ENCODE results near the gene TM7SF3.
"Not testable (repeated sequence)": the region's sequence is repeated elsewhere in the genome, so short reads cannot be mapped to it uniquely, and the experiment has no call there.

The TM7SF3 gene

DNA sequence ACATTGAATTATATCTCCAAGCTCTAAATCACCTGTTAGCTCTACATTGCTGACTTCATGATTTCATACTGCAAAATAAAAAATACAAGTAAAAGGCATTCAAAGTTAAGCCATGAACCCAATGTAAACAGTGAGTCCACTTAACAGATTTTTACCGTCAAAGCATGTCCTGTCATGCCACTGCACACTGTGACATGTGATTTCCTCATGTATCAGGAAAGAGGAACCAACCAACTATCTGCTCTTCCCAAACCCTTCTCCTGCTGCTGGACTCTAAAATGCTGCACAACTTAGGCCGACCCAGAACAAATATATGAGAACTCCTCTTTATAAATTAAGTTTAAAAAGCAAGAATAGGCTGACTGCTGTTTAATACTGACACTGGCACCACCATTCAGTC is 37.5 kb downstream of the TM7SF3 start:
- DNase-seq = no peak

DNA sequence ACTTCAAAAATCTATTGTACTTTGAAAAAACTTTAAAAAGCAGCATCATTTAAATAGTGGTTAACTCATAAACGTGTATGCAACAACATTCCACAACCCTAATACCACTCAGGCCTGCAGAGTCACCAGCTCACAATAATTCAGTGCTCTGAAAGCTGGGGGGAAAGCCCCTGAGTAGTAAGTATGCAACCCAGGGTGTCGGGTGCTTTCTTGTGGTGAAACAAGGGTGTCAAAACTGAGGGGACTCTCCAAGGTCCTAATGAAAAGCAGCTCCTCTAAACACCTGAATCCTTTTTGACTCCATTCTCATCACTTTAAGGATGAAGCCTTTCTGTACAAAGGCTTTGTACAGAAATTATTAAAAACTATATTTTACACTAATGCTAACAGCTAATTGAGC is 42.2 kb downstream of the TM7SF3 start:
- no peak for DNase-seq

DNA sequence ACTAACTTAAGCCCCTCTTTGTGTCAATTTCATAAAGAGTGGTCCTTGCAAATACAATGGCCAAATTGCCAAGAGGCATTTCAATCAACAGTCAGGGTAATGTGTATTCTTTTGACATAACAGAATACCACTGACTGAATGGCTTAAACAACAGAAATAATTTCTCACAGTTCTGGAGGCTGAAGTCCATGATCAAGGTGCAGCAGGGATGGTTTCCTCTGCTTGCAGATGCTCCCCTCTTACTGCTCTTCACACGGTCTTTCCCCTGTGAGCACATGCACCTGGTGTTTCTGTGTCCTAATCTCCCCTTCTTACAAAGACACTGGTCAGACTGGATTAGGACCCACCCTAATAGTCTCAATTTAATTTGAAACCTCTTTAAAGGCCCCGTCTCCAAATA is 44.0 kb downstream of the TM7SF3 start:
- DNase-seq = no peak

DNA sequence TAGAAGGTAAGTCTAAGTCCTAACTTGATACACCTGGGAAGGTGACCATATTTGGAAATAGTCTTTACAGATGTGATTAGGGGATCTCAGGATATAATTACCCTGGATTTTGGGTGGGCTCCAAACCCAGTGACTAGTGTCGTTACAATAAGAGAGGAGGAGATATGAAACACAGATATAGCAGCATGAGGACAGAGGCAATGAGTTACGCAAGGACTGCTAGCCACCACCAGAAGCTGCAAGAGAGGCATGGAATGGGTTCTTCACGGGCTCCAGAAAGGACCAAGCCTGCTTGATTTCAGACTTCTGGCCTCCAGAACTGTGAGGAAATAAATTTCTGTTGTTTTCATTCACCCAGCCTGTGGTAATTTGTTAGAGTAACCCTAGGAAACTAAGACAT is 47.3 kb downstream of the TM7SF3 start:
- DNase-seq = no peak

DNA sequence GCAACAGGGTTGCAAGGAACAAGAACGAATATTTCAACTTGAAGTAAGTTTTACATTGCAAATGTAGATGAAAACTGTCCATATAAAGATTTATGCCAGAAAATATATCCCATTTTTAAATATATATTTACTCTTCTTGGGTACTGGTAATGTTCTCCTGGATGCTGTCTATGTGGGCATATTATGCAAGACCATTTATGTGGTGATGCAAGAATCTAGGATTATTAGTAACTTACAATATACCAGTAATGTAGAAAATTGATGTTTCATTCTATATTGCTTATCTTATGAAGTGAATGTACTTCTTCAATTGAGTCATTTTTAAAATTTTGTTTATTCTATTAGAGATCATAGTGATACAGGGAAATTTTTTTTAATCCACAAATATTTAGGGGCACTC is 50.8 kb downstream of the TM7SF3 start:
- no peak for DNase-seq

DNA sequence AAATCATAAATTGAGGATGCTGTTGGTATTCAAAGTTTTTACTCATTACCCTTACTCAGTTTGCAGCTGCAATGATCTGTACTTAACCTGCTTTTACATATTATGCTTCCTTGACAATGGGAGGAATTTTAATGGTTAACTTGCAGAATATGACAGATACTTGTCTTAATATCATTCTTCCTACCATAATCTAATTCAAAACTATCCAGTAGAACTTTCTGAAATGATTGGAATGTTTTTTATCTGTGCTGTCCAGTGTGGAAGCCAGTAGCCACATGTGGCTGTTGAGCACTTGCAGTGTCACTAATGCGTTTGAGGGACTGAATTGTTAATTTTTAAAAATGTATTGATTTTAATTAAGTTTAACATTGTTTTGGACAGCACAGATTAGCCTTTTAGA is 52.4 kb downstream of the TM7SF3 start:
- no peak for DNase-seq

DNA sequence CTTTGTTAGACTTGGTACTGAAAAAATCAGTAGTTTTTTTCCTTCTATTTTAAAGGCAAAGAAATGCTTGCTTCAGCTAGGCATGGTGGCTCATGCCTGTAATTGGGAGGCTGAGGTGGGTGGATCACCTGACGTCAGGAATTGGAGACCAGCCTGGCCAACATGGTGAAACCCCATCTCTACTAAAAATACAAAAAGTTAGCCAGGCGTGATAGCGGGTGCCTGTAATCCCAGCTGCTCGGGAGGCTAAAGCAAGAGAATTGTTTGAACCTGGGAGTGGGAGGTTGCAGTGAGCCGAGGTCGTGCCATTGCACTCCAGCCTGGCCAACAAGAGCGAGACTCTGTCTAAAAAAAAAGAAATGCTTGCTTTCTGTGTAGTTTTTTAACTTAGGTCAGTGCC is 52.8 kb downstream of the TM7SF3 start:
- not testable (repeated sequence) for DNase-seq

DNA sequence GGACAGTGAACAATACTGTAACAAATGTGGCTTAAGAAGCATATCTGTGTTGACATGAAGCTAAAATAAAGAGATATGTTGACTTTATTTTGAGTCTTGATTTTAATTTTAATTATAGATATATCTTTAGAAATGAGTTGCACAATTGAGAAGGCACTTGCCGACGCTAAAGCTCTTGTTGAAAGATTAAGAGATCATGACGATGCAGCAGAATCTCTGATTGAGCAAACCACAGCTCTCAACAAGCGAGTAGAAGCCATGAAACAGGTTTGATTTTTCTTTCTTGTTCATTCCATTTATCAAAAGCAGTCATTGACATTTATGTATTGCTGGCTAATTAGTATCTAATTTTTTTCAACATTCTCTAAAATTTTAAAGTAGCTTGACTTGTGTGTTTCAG is 60.2 kb downstream of the TM7SF3 start:
- no peak for DNase-seq

DNA sequence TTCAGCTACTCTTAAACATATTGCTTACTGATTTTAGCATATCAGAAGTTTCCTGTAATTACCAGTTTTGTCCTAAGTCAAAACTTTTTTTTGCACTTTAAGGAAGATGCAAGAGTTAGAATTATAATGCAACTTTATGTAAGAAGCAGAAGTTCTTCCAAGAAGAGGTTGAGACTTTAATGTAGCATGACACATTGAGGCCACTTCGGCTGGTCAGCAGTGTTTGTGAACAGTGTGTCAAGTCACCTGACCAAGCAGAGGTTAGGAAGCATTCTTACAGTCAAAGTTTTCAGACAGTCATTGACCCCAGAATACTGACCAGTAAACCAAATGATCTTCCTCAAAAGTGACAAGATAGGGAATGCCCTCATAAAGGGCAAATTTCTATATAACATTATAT is 60.7 kb downstream of the TM7SF3 start:
- no peak for DNase-seq

DNA sequence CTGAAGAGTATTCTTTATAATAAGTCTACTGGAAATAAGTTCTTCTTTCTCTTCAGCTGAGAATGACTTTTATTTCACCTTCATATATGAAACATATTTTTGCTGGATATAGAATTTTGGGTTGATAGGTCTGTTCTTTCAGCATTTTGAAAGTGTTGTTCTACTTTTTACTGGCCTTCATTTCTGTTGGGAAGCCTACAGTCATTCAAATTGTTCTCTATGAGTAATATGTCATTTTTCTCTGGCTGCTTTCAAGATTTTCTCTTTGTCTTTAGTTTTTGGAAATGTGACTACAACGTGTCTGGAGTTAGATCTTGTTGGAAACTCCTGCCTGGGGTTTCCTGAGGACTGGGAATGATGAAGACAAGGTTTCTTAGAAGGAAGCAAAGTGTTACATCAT is 65.9 kb downstream of the TM7SF3 start:
- no peak for DNase-seq

DNA sequence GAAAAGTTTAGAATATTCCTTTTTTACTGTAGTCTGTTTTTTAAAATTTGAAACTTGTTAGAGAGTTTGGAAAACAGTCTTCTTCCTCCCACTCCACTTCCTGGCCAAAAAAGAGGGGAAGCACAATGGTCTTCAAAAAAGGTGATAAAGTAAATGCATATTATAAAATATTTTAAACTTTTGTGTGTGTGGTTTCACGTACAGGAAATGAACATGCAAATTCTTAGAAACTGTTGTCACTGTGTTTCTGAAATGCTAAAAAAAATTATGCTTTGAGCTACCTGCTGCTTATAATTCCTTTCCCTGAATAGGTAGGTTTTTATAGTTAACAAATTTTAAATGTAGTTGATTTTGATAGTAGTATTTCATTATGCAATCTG is 73.0 kb downstream of the TM7SF3 start:
- DNase-seq = no peak

DNA sequence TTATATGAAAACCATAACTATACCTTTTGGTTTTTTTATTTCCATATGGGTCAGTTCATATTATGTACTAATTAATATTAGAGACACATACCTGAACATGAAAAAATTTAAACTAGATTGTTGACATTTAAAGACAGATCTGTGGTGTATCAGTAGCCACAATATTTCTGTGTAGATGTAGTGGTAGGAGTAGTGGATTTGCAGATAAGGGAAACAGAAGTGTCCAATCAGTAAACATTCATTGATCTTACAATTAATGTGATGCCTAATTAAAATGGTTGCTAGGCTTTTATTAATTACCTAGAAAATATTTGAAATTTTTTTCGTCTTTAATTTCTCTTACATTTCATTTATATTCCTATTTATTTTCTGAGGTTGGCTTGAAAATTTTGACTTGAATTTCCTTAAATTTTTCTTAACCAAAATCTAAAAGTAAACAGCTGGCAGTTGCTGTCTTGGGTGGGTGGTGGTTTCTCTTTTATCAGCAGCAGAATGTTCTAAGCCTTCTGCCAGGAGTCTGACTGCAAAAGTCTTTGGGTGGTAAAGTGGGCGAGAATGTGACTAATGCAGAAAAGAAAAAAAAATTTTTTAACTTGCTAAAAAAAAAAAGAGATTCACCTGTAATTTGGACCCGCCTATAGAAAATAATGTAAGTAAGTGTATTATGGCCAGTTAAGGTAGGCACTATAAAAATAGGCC is 73.5 kb downstream of the TM7SF3 start:
- DNase-seq = no peak

DNA sequence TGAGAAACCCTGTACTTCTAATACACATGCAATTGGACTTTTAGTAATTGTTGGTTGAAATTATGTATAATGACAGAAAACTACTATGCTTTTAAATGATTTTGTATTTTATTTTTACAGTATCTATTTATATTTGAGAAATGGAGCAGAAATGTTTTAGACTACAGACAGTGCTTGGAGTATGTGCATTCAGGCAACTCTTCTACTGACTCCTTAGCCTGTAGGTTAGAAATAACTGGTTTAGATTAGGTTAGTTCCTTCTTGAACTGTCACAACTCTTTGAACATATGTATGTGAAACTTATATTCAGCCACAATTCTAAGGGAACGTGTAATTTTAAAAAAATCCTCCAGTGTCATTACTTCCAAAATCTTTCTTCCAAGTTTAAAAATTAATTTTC is 74.2 kb downstream of the TM7SF3 start:
- no peak for DNase-seq

DNA sequence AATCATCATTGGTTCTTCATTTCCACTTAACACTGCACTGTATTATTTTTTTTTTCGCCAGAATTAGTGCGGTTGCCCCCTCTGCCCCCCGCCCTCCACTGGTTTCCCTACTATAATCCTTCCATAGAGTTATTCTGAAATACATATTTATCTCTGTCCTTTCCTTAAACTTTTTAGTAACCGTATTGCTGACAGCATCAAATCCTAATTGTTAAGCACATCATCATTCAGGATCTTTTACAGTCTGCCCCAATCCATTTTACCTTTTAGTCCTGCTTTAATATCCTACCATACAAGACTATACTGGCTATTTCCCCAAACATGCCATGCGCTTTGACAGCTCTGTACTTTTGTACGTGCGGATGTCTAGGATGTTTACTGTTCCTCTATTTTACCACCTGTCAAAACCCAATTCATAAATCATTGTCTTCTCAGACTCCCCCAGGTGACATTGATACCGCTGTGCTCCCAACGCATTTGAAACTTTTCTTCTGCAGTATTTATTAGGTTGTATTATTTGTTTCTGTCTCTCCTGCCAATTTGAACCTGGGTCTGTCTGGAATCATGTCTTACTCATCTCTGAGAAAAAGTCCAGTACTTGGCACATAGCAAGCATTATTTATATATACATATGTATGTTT is 74.9 kb downstream of the TM7SF3 start:
- DNase-seq = no peak

DNA sequence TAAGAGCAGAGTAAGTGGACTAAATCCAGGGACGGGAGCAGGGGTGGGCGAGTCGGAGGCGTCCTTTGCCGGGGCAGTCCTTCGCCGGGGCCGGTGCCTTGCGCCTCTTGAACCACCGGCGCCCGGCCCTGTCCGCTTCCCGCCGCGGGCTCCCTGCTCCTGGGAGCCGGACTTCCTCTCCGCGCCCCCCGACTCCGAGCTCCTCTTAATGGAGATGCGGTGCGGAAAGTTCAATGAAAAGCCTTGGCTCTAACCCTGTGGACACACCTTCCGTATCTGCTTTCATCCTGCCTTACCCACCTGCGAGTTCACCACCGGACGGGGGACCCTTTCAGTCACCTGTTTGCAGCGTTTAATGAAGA is 75.5 kb downstream of the TM7SF3 start:
- DNase-seq = no peak

DNA sequence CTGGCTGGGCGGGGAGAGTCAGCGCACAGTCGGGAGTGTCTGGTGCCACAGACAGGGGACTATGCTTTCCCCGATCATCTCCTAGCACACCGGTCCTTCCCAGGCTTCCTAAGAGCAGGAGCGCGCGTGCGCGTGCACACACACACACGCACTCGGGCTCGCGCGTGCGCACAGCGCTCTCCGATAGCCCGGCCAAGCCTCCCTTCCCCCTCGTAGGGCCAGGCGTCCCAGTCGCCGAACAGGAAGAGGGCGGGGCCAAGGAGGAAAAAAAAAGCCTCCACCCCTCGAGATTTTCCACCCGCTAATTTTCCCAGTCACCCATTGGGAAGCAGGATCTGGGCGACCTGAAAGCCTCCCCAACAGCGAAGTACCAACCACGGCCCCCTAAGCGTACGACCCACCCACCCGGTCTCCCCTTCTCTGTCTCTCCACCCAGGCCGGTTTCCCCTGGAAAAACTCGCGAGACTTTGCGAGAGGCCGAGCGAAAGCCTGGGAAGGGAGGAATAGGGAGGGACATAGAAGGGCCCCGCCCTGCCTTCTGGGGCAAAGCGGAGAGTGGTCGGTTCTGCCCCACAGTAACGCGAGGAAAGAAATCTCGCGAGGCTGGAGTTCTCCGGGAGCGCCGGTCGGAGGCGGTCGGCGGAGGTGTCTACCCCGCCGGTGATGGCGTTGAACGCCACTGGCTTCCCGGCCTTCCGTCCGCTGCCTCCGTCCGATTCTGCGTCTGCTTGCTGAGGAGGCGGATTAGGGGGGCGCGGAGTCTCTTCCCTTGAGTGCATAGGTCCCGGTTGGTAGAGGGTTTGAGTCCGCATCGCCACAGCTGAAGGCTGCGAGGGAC is 76.1 kb downstream of the TM7SF3 start, which contains the start of the genes FGFR1OP2 and INTS13:
Gene FGFR1OP2, plus strand, starts transcription at position 608 of the 838 bp plus-strand sequence. CDS start 15,689 bp downstream, outside the sequence.
Gene INTS13, minus strand, starts transcription at position 119 of the 838 bp plus-strand sequence. CDS start 1,178 bp downstream, outside the sequence.
- DNase-seq = peak; percentile 98

DNA sequence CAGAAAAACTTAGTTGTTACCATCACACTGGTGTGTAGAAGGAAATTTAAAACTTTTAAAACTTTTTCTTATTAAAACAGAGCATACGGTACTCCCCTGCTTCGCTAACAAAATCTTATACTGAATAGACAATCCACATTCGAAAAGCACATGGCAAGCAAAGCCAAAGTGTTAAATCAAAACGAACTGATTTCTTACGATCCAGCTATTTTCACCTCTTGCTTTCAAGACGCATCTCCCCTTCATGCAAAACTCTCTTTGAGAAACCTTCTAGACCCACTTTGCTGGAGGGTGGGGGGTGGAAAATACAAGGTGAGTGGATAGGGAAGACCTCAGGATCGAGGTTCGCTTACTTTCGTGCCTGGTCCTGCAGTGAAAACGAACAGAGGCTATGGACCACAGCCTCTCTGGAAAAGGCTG is 76.7 kb downstream of the TM7SF3 start:
- DNase-seq = no peak

DNA sequence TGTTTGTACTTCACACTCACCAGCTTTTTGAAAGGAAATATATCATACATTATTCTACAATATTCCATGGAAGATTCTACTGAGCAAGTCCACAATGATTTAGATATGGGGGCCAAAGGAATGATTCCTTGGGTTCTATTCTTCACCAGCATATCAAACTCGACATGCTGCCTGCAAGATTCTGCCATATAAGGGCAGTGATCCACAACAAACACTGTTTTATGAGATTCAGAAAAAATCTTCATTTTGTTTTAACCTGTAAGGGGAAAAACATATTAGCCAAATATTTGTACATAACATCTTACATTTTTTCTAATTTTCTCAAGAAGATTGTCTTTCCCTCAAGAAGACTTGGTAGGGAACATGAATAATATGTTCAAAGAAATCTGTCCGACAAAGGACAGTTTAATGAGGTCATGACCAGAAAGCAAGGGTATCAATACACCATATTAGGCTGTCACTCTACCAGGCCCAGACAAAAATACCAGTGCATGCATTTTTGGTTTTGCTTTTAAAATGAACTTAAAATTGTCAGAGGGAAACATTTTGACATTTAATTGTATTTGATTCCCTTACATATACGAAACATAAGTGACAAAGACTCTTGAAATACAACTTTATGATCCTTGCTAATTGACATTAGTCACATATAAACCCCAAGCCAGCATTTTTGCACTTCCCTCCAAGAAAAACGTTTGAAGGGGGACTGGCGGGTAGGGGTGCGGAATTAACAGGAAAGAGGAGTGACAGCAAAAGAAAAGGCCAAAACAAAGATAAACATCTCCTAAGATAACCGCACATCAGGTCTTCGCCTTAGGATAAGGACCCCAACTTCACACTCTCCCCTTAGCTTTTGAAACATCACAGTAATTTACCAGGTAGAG is 77.4 kb downstream of the TM7SF3 start:
- DNase-seq = no peak

DNA sequence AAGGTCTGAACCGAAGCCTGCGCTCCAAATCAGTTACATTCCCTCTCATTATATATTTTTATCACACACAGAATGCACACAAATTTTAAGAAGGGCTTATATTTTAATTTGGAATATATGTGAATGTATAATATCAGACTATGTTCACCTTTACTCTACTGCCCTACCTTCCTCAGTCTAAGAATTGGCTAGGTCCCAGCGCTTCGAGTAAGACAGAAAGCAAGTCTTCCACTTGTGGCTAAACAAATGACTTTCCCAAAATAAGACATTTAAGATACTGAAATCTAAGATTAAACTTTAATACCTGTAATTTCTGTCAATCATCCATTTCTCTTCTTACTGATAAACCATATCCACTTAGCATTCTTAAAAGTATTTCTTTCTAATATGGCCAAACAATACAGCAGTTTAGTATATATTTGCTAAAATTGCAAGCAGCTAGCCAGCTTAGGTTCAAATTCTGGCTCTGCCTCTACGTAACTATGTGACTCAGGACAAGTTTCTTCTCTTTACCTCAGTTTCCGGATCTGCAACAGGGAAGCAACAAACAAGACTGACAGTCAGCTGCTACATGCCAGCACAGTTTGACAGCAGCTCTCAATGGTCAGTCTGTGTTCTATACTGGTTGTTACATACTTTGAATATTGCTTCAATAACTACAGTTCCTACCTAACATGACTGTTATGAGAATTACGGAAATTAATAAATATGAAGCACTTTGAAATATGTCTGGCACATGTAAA is 78.4 kb downstream of the TM7SF3 start:
- no peak for DNase-seq

DNA sequence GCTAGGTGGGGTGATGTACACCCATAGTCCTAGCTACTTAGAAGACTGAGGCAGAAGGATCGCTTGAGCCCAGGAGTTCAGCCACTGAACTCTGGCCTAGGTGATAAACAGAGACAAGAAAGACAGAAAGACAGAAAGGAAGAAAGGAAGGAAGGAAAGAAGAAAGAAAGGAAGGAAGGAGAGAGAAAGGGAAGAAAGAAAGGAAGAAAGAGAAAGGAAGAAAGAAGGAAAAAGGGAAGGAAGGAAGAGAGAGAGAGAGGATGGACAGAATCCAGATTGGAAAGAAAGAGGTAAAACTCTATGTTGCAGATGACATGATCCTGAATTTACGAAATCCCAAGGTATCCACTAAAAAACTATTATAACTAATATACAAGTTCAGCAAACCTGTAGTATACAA is 84.6 kb downstream of the TM7SF3 start:
- no peak for DNase-seq

DNA sequence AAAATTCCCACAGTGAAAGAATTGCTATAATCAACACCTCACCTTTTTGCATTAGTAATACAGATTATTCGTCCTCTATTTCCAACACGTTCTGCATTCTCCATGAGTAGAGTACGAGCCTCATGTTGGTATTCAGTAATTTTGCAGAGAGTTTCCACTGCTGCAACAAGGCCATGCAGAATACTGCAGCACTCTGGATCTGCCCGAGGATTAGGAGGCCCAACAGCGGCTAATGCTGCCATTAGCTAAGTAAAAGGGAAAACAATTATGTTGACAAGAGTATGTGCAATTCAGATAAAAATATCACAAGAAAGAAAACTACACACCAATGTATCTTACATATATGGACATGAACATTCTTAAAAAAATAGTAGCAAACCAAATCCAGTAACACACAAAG is 85.5 kb downstream of the TM7SF3 start:
- no peak for DNase-seq

Data from SHP77 treated with DMSO at 0.1 percent for 48 hours (cell line).